ENCODE results near the gene AHSG. TPM values are rescaled to one million over a fixed set of nuclear protein-coding genes. Genes with fewer than 3 reads are reported as not detected.

The AHSG gene
- total and polyA plus RNA-seq, 4 donors = 0.03 to 0.92 (median 0.20) TPM; not detected in 1

DNA sequence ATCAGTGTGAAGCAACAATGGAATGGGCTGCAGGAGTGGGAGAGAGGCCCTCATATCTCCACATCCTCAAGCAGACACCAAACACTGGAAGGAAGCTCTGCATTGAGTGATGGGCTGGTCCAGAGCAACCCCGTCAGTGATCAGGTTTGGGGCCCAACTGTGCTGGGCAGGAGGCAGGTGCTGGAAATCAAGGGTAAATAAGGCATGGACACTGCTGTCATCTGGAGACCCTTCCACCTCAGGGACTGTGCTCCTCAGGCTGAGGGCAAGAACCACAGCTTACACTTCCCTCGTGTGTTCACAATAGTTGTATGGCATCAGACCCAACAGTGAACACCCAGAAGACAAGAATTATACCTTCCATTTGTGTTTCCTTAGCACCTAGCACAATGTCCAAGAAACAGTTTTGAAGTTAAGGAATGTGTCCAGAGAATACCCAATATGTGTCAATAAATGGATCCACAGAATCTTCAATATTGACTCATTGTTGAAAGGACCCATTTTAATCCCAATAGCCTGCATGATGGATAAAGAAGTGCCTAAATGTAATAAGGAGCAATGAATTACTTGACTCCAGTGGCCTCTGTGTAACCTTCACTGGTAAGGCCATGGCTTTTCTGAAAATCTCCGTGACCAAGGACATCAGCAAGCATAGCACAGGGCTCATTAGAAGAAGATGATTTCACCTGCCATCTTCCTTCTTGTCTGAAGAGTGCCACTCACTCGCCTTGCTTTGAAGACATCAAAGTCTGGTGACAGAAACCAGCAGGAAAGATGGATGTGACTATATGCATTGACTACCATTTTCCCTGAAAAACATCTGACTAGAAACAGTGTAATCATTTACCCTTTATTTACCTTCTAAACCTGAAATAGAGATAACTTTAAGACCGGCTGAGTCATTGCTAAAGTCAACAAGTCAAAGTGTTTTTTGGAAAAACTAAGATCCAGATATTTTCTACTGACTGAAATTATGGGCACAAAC, 7.0 kb upstream of the AHSG start:
- 82 to 89% methylated on average over 5 of the region's 5 CpGs for WGBS, 2 donors
- no peak for ATAC-seq (ENCODE audit: insufficient read depth, low FRiP score)

DNA sequence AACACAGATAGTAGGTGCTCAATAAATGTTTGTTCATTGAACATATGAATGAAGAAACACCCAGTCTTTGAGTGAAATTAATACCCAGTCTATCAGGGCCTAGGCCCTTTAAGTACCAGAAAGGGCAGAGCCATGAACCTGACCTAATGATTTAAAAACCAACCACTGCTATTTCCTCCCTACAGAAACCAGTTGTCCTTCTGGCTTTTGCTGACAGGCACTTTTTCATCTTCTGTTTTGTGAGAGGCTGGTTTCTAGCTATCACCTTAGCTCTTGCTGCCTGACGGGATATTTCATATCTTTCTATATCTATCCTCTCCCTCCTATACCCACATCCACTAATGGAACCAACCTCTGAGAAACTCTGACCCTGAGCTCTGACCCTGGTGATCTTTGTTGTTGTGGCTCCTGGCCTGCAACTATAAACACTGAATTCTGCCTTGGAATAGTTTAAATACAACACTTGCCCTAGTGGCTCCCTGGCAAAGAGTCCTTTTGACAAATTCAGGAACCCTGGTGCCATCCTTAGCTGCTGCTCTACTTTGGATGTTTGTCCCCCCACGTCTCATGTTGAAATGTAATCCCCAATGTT, 4.1 kb upstream of the AHSG start:
- Histone ChIP-seq H3K27me3 (ENCODE audit: control insufficient read depth in 3 of 3, insufficient read depth in 3 of 3, low read length in 2 of 3) (peaks cover 0 to 4% (median 0%) of the 10 kb centered on the region in 3 donors), H3K9me3 (ENCODE audit: control insufficient read depth in 4 of 4, insufficient read depth in 3 of 4, low read length in 3 of 4) (no peaks in the 10 kb centered on the region)
- ATAC-seq (ENCODE audit: insufficient read depth, low FRiP score) = no peak

More for the DNA sequence above, 7.0 kb upstream of the AHSG start:
- Histone ChIP-seq H3K27me3 (ENCODE audit: control insufficient read depth in 3 of 3, insufficient read depth in 3 of 3, low read length in 2 of 3) (no peaks in the 10 kb centered on the region), H3K9me3 (ENCODE audit: control insufficient read depth in 4 of 4, insufficient read depth in 3 of 4, low read length in 3 of 4) (no peaks in the 10 kb centered on the region), H3K4me3 (no peak overlapping the region), H3K4me1 (ENCODE audit: control insufficient read depth in 5 of 5, insufficient read depth in 5 of 5, low read length in 5 of 5) (no peaks in the 10 kb centered on the region), H3K36me3 (ENCODE audit: control insufficient read depth in 4 of 4, insufficient read depth in 4 of 4, low read length in 4 of 4) (no peaks in the 10 kb centered on the region), H3K9ac (ENCODE audit: insufficient read depth in 1 of 2, low read length in 2 of 2) (no peak overlapping the region), H3K27ac (ENCODE audit: low read depth in 1 of 2, low read length in 1 of 2) (no peak overlapping the region)
- TF ChIP-seq, protein P1, sequence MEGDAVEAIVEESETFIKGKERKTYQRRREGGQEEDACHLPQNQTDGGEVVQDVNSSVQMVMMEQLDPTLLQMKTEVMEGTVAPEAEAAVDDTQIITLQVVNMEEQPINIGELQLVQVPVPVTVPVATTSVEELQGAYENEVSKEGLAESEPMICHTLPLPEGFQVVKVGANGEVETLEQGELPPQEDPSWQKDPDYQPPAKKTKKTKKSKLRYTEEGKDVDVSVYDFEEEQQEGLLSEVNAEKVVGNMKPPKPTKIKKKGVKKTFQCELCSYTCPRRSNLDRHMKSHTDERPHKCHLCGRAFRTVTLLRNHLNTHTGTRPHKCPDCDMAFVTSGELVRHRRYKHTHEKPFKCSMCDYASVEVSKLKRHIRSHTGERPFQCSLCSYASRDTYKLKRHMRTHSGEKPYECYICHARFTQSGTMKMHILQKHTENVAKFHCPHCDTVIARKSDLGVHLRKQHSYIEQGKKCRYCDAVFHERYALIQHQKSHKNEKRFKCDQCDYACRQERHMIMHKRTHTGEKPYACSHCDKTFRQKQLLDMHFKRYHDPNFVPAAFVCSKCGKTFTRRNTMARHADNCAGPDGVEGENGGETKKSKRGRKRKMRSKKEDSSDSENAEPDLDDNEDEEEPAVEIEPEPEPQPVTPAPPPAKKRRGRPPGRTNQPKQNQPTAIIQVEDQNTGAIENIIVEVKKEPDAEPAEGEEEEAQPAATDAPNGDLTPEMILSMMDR (IDR thresholded peaks at IDR 0.05; ENCODE audit: control extremely low read depth, extremely low read depth) = no peak
- DNase-seq = no peak

DNA sequence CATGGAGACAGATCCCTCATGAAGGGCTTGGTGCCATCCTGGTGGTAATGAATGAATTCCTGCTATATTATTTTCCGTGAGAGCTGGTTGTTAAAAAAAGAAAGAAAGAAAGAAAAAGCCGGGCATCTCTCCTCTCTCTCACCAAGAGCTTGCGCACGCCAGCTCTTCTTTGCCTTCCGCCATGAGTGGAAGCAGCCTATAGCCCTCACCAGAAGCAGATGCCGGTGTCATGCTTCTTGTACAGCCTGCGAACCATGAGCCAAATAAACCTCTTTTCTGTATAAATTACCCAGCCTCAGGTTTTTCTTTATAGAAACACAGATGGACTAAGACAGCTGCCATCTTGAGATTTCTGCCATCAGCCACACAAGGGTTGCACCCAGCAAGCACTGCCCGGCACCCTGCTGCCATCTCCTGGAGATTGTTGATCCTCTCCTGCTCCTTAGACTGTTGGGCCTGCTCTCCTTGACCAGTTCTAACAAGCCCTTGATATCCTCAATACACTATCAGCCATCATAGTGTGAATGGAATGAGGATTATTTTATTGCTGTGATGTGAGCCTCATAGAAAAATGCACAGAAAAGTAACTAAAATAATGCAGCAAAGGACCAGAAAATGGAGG, 3.5 kb upstream of the AHSG start:
- Histone ChIP-seq H3K4me3 (no peak overlapping the region), H3K27me3 (ENCODE audit: control insufficient read depth in 3 of 3, insufficient read depth in 3 of 3, low read length in 2 of 3) (peaks cover 0 to 4% (median 0%) of the 10 kb centered on the region in 3 donors), H3K9ac (ENCODE audit: insufficient read depth in 1 of 2, low read length in 2 of 2) (no peak overlapping the region), H3K9me3 (ENCODE audit: control insufficient read depth in 4 of 4, insufficient read depth in 3 of 4, low read length in 3 of 4) (no peaks in the 10 kb centered on the region), H3K27ac (ENCODE audit: low read depth in 1 of 2, low read length in 1 of 2) (no peak overlapping the region), H3K36me3 (ENCODE audit: control insufficient read depth in 4 of 4, insufficient read depth in 4 of 4, low read length in 4 of 4) (no peaks in the 10 kb centered on the region), H3K4me1 (ENCODE audit: control insufficient read depth in 5 of 5, insufficient read depth in 5 of 5, low read length in 5 of 5) (no peaks in the 10 kb centered on the region)
- WGBS, 2 donors = 92 to 95% methylated on average over 8 of the region's 8 CpGs
- TF ChIP-seq, protein P1 (IDR thresholded peaks at IDR 0.05; ENCODE audit: control extremely low read depth, extremely low read depth) = no peak
- ATAC-seq (ENCODE audit: insufficient read depth, low FRiP score) = no peak
- no peak for DNase-seq

More for the DNA sequence above, 4.1 kb upstream of the AHSG start:
- no peak overlapping the region for H3K9ac ChIP-seq (ENCODE audit: insufficient read depth in 1 of 2, low read length in 2 of 2)
- 87 to 98% methylated on average over 2 of the region's 2 CpGs for WGBS, 2 donors
- no peak overlapping the region for H3K4me3 ChIP-seq
- H3K4me1 ChIP-seq (ENCODE audit: control insufficient read depth in 5 of 5, insufficient read depth in 5 of 5, low read length in 5 of 5) = no peaks in the 10 kb centered on the region
- no peak overlapping the region for H3K27ac ChIP-seq (ENCODE audit: low read depth in 1 of 2, low read length in 1 of 2)
- TF ChIP-seq, protein P1 (IDR thresholded peaks at IDR 0.05; ENCODE audit: control extremely low read depth, extremely low read depth) = no peak
- H3K36me3 ChIP-seq (ENCODE audit: control insufficient read depth in 4 of 4, insufficient read depth in 4 of 4, low read length in 4 of 4) = no peaks in the 10 kb centered on the region
- DNase-seq = no peak
